Measurements from ENCODE around the gene ICA1L.
"Not testable (repeated sequence)": the region's sequence is repeated elsewhere in the genome, so short reads cannot be mapped to it uniquely, and the experiment has no call there.

Gene ICA1L

GRCh38 chr2:202861987-202862386 is 9.6 kb downstream of the ICA1L start:
- H3K27ac ChIP-seq = no peak overlapping the region

GRCh38 chr2:202858601-202859000 is 13.0 kb downstream of the ICA1L start:
- H3K27ac ChIP-seq = no peak overlapping the region
- TF ChIP-seq ZFX (IDR thresholded peaks at IDR 0.05; ENCODE audit: borderline replicate concordance) = no peak
- TF ChIP-seq, protein P1, sequence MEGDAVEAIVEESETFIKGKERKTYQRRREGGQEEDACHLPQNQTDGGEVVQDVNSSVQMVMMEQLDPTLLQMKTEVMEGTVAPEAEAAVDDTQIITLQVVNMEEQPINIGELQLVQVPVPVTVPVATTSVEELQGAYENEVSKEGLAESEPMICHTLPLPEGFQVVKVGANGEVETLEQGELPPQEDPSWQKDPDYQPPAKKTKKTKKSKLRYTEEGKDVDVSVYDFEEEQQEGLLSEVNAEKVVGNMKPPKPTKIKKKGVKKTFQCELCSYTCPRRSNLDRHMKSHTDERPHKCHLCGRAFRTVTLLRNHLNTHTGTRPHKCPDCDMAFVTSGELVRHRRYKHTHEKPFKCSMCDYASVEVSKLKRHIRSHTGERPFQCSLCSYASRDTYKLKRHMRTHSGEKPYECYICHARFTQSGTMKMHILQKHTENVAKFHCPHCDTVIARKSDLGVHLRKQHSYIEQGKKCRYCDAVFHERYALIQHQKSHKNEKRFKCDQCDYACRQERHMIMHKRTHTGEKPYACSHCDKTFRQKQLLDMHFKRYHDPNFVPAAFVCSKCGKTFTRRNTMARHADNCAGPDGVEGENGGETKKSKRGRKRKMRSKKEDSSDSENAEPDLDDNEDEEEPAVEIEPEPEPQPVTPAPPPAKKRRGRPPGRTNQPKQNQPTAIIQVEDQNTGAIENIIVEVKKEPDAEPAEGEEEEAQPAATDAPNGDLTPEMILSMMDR (IDR thresholded peaks at IDR 0.05) = no peak

More at GRCh38 chr2:202861987-202862386, 9.6 kb downstream of the ICA1L start:
- no peak for TF ChIP-seq ZFX (IDR thresholded peaks at IDR 0.05; ENCODE audit: borderline replicate concordance)
- TF ChIP-seq, protein P1 (IDR thresholded peaks at IDR 0.05) = no peak

DNA sequence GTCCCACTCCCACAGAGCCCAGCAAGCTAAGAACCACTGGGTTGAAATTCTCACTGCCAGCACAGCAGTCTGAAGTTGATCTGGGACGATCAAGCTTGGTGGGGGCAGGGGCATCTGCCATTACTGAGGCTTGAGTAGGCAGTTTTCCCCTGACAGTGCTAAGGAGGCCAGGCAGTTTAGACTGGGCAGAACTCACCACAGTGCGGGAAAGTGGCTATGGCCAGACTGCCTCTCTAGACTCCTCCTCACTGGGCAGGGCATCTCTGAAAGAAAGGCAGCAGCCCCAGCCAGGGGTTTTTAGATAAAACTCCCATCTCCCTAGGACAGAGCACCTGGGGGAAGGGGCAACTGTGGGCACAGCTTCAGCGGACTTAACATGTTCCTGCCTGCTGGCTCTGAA is 22.2 kb downstream of the ICA1L start:
- not testable (repeated sequence) for H3K27ac ChIP-seq

DNA sequence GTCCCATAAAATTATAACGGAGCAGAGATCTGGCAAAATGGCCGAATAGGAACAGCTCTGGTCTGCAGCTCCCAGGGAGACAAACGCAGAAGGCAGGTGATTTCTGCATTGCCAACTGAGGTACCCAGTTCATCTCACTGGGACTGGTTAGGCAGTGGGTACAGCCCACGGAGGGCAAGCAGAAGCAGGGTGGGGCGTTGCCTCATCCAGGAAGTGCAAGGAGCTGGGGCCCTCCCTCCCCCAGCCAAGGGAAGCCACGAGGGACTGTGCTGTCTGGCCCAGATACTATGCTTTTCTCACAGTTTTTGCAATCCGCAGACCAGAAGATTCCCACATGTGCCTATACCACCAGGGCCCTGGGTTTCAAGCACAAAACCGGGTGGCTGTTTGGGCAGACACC is 22.8 kb downstream of the ICA1L start:
- no peak overlapping the region for H3K27ac ChIP-seq

GRCh38 chr2:202847693-202848524 is 23.7 kb downstream of the ICA1L start:
- TF ChIP-seq ZFX (IDR thresholded peaks at IDR 0.05; ENCODE audit: borderline replicate concordance) = no peak
- TF ChIP-seq, protein P1 (IDR thresholded peaks at IDR 0.05) = no peak
- no peak overlapping the region for H3K27ac ChIP-seq

More for the DNA sequence above, 22.8 kb downstream of the ICA1L start:
- TF ChIP-seq ZFX (IDR thresholded peaks at IDR 0.05; ENCODE audit: borderline replicate concordance) = no peak
- TF ChIP-seq, protein P1 (IDR thresholded peaks at IDR 0.05) = no peak

GRCh38 chr2:202844656-202845055 is 26.9 kb downstream of the ICA1L start:
- TF ChIP-seq, protein P1 (IDR thresholded peaks at IDR 0.05) = no peak
- TF ChIP-seq ZFX (IDR thresholded peaks at IDR 0.05; ENCODE audit: borderline replicate concordance) = no peak
- H3K27ac ChIP-seq = no peak overlapping the region

GRCh38 chr2:202842690-202843089 is 28.9 kb downstream of the ICA1L start:
- no peak overlapping the region for H3K27ac ChIP-seq
- TF ChIP-seq, protein P1 (IDR thresholded peaks at IDR 0.05) = no peak
- no peak for TF ChIP-seq ZFX (IDR thresholded peaks at IDR 0.05; ENCODE audit: borderline replicate concordance)

All from 22Rv1 (cell line).